Right lobe of liver (tissue), 6 donors: ENCODE measurements around the gene INSRR. TPM values are rescaled to one million over a fixed set of nuclear protein-coding genes. Genes with fewer than 3 reads are reported as not detected.

Experiments used
- ATAC-seq, 4 donors: fragments of 200-7000 bp; cut with Tn5 transposase; one replicate each; pipeline ENCODE4 v1.9.1; 2020; ENCODE audit warnings: mild to moderate bottlenecking in 4 of 4, moderate library complexity in 4 of 4
- DNase-seq, 3 donors: peaks; one replicate each; pipeline ENCODE4 v3.0.0-alpha.2; 2020
- H3K27ac ChIP-seq, 3 donors: fragments of 200-600 bp; one replicate each; pipeline ENCODE4 v1.8.0; 2022
- H3K27me3 ChIP-seq, 2 donors: fragments of 200-600 bp; one replicate each; pipeline ENCODE4 v1.8.0; 2022
- H3K36me3 ChIP-seq, 4 donors: fragments of 200-600 bp; sonication (generic) in 1 of 4; one replicate each; pipeline versions ENCODE4 v1.5.1 to v1.8.0; 2017 to 2022; ENCODE audit warnings: control low read depth in 1 of 4
- H3K4me1 ChIP-seq, 4 donors: fragments of 200-600 bp; sonication (generic) in 1 of 4; one replicate each; pipeline versions ENCODE4 v1.5.1 to v1.8.0; 2017 to 2022; ENCODE audit warnings: control low read depth in 1 of 4
- H3K4me3 ChIP-seq, 3 donors: fragments of 200-600 bp; one replicate each; pipeline ENCODE4 v1.8.0; 2022
- H3K9me3 ChIP-seq, 4 donors: fragments of 200-600 bp; sonication (generic) in 1 of 4; one replicate each; pipeline versions ENCODE4 v1.5.1 to v1.8.0; 2017 to 2022; ENCODE audit warnings: control low read depth in 1 of 4
- POLR2A ChIP-seq: fragments of 450-650 bp; IDR thresholded peaks from one replicate; pipeline ENCODE4 v1.6.1; 2017; ENCODE audit warnings: antibody characterized with exemption, mild to moderate bottlenecking
- WGBS: methylation state at CpG from one replicate; pipeline ENCODE4 v1.1.6; 2018; ENCODE audit warnings: low coverage, low lambda C conversion rate; ENCODE audit not compliant: insufficient coverage; ENCODE audit errors: missing lambda C conversion rate; 5-methylcytosine and 5-hydroxymethylcytosine counted together
- intact Hi-C, 2 donors: fragments of 100-400 bp; cut with DNase I; formaldehyde crosslinking; loops; one replicate each; pipeline versions ENCODE4 v1.11.2 to v1.14.1; 2022
- total RNA-seq, 6 experiments: library from RNA; depleted of rRNA in 2 of 6; stranded (reverse); fragments of >200 nt in 2 of 6; fragmentation: NEBNext Ultra II Directional in 3 of 6; extraction: Animal tissue kit (Norgen Biotek cat#: 25700) in 3 of 6; gene quantifications; one replicate each; pipeline versions ENCODE4 v1.1.0 to v1.2.4, GENCODE V29; 2016 to 2023
- TF ChIP-seq, protein P1 (sequence below), 4 donors: fragments of 200-600 bp in 3 of 4; fragments of 450-650 bp in 1 of 4; IDR thresholded peaks; one replicate each; pipeline versions ENCODE4 v1.5.1 to v1.8.0; 2016 to 2022; ENCODE audit warnings: antibody characterized with exemption in 4 of 4, mild to moderate bottlenecking in 2 of 4
- donor health status: DM: no; HTN: yes; CAD: no.
- donor health status: DM: no; HTN: no; CAD: no.
- donor health status: DM: no; HTN: no; CAD: no.
- donor health status: DM: no; HTN: yes; CAD: no.
- donor health status: DM: no; HTN: yes; CAD: no.

INSRR gene
- total RNA-seq, 6 experiments from 2014 or later: not detected

DNA sequence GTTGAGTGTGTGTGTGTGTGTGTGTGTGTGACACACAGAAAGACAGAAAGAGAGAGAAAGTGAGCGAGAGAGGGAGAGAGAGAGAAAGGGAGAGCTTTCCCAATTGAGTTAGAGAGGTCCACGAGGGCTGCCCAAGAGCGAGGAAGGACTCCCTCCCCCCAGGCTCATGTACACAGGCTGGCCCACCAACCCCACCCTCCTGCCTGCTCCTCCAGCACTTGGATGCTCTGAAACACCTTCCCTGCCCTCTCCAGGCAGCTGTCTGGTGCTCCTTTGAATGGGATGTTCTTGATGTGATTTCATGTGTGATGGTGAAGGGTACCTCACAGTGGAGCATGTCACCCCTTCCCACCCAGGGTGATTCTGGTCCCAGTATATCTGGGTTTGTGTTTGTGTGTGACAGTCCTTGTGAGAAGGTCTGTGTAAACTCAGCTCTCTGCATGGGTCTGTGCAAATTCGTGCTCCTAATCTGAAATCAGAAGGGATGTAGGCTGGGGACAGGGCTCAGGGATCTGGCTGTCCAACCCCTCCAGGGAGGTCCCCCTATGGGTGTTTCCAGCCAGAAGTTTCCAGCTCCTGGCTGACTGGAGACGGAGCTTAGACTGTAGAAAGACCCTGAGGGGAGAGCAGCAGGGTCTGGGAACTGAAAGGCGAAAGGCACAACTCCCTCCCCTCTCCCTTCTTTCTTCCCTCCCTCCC, 27.8 kb upstream of the INSRR start:
- intact Hi-C loops: no loop called here
- Histone ChIP-seq H3K4me1 (no peaks in the 10 kb centered on the region), H3K4me3 (no peak overlapping the region), H3K36me3 (no peaks in the 10 kb centered on the region), H3K27ac (no peak overlapping the region), H3K9me3 (no peaks in the 10 kb centered on the region), H3K27me3 (no peaks in the 10 kb centered on the region)
- WGBS: 21% methylated on average over 2 of the region's 6 CpGs
- DNase-seq (no peak), ATAC-seq (no peak)
- TF ChIP-seq POLR2A: no peak
- TF ChIP-seq, protein P1, sequence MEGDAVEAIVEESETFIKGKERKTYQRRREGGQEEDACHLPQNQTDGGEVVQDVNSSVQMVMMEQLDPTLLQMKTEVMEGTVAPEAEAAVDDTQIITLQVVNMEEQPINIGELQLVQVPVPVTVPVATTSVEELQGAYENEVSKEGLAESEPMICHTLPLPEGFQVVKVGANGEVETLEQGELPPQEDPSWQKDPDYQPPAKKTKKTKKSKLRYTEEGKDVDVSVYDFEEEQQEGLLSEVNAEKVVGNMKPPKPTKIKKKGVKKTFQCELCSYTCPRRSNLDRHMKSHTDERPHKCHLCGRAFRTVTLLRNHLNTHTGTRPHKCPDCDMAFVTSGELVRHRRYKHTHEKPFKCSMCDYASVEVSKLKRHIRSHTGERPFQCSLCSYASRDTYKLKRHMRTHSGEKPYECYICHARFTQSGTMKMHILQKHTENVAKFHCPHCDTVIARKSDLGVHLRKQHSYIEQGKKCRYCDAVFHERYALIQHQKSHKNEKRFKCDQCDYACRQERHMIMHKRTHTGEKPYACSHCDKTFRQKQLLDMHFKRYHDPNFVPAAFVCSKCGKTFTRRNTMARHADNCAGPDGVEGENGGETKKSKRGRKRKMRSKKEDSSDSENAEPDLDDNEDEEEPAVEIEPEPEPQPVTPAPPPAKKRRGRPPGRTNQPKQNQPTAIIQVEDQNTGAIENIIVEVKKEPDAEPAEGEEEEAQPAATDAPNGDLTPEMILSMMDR (IDR thresholded peaks at IDR 0.05): no peak

DNA sequence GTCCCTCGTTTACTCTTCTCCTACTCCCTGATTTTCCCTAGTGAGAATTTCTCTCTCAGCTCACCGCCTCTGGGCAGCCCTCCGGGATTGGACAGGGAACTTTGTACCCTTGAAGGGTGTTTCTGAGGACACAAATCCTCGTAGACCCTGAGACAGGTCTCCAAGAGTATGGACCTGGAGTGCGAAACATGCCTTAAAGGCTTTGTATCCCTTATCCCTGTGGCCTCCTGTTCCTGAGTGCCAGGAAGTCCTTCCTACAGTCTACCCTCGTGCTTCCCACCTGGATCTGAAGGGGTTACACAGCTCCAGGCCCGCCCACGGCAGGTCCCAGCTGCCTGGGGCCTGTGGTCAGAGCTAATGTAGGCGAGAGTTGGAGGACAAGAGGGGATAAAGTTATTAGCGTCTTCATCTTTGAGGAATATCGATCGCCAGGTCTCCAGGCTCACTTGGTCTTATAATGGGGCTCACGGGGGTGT, 27.0 kb upstream of the INSRR start:
- TF ChIP-seq, protein P1 (IDR thresholded peaks at IDR 0.05): no peak
- no peak for TF ChIP-seq POLR2A
- Histone ChIP-seq H3K27me3 (no peaks in the 10 kb centered on the region), H3K9me3 (no peaks in the 10 kb centered on the region), H3K27ac (no peak overlapping the region), H3K4me1 (no peaks in the 10 kb centered on the region), H3K4me3 (no peak overlapping the region), H3K36me3 (no peaks in the 10 kb centered on the region)
- ATAC-seq: no peak
- no peak for DNase-seq
- intact Hi-C loops: no loop called here
- WGBS: 58% methylated on average over 8 of the region's 13 CpGs

DNA sequence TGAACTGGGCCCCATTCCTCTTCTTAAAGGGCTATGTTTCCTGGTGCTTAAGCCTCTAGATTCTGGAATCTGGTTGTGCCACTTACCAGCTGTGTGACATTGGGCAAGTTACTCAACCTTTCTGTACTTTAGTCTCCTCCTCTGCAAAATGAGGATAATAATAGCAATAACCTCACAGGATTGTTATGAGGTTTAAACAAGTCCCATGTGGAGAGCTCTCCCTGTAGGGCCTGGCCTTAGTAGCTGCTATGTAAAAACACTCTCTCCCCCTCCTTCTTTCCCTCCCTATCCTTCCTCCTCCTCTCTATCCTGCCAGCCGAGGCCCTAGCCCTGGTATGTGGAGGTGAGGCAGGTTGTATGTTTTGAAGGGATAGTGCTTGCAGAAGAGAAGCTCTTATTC, 26.4 kb upstream of the INSRR start:
- Histone ChIP-seq H3K9me3 (no peaks in the 10 kb centered on the region), H3K4me1 (no peaks in the 10 kb centered on the region), H3K27ac (no peak overlapping the region), H3K27me3 (no peaks in the 10 kb centered on the region), H3K4me3 (no peak overlapping the region), H3K36me3 (no peaks in the 10 kb centered on the region)
- TF ChIP-seq, protein P1 (IDR thresholded peaks at IDR 0.05): no peak
- TF ChIP-seq POLR2A: no peak
- intact Hi-C loops: no loop called here
- ATAC-seq: no peak
- WGBS: 0% methylated on average over 1 of the region's 1 CpG
- DNase-seq: no peak

DNA sequence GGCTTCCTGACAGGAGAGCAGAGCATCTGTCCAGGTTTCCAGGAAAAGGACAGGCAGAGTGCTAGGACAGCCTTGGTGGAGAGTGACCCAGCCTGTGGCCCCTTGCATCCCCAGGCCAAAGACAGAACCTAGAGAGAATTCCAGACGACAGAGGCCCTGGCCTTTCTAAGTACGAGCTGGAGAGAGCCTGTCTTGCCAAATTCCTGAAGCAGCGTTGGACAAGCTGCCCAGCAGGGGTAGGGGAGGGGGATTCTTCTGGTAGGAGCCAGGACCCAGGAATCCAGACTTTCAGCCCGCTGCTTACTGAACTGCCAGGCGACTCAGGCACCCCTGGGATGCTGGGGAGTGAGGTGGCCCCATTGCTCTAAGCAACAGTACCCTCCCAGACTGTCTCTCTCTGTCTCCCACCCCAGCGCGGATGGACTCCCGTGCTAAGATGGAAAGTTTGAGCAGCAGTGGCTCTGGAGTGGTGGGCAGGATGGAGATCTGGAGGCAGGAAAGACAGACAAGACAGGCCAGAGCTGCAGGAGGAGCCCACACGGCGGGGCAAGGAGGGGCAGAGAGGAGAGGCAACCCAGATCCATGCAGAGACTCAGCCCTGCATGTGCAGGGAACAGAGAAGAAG, 25.8 kb upstream of the INSRR start:
- Histone ChIP-seq H3K9me3 (no peaks in the 10 kb centered on the region), H3K27ac (no peak overlapping the region), H3K4me3 (no peak overlapping the region), H3K36me3 (no peaks in the 10 kb centered on the region), H3K4me1 (no peaks in the 10 kb centered on the region), H3K27me3 (no peaks in the 10 kb centered on the region)
- intact Hi-C loops: no loop called here
- TF ChIP-seq, protein P1 (IDR thresholded peaks at IDR 0.05): no peak
- no peak for TF ChIP-seq POLR2A
- ATAC-seq (no peak), DNase-seq (no peak)
- 50% methylated on average over 8 of the region's 10 CpGs for WGBS
